Measurements from ENCODE around the gene PSMB8.
"Not testable (repeated sequence)": the region's sequence is repeated elsewhere in the genome, so short reads cannot be mapped to it uniquely, and the experiment has no call there.

Gene PSMB8

DNA sequence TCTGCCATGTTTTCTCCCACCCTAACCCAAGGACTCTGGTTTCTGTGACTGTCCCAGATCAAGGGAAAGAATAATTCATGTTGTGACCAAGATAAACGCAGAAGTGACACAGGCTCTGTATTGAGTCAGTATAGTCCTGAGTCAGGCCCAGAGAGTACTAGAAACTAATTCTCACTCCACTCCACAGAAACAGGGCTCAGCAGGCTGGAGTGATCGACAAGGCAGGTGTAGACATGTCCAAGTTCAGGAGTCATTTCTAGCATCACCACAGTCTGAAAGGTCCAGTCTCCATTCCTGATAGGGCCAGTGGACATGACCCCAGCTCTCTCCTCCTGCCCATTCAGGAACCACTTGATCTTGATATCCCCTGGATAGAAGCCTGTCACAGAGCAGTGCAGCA is 29.7 kb downstream of the PSMB8 start:
- H2AFZ ChIP-seq (ENCODE audit: low read depth, low read length): no peak overlapping the region

GRCh38 chr6:32809171-32809570 is 34.7 kb downstream of the PSMB8 start:
- H3K27me3 ChIP-seq (ENCODE audit: low read depth, low read length): no peaks in the 10 kb centered on the region
- no peak overlapping the region for H3K4me3 ChIP-seq (ENCODE audit: low read length)
- no peak overlapping the region for H3K27ac ChIP-seq (ENCODE audit: low read length)
- H3K36me3 ChIP-seq (replicated peaks; ENCODE audit: low read depth, low read length): peaks cover 3% of the 10 kb centered on the region
- H3K4me1 ChIP-seq (ENCODE audit: low read length): no peaks in the 10 kb centered on the region
- H4K20me1 ChIP-seq (ENCODE audit: insufficient read depth, low read length): no peaks in the 10 kb centered on the region
- no peak overlapping the region for H3K9ac ChIP-seq (ENCODE audit: low read length)
- H3K9me3 ChIP-seq (ENCODE audit: insufficient read depth, low read length): no peaks in the 10 kb centered on the region
- no peak overlapping the region for H3K4me2 ChIP-seq (ENCODE audit: low read length)
- H3K79me2 ChIP-seq (ENCODE audit: low read length): no peaks in the 10 kb centered on the region
- no peak overlapping the region for H2AFZ ChIP-seq (ENCODE audit: low read depth, low read length)
- no peak for TF ChIP-seq EZH2phosphoT487 (IDR thresholded peaks at IDR 0.05; ENCODE audit: low read depth)
- no peak for TF ChIP-seq CTCF (IDR thresholded peaks at IDR 0.05; ENCODE audit: low read depth, low read length)

More for the DNA sequence above, 29.7 kb downstream of the PSMB8 start:
- no peaks in the 10 kb centered on the region for H3K9me3 ChIP-seq (ENCODE audit: insufficient read depth, low read length)
- H3K4me2 ChIP-seq (ENCODE audit: low read length): no peak overlapping the region
- peaks cover 13% of the 10 kb centered on the region for H3K36me3 ChIP-seq (replicated peaks; ENCODE audit: low read depth, low read length)
- no peaks in the 10 kb centered on the region for H3K27me3 ChIP-seq (ENCODE audit: low read depth, low read length)
- no peak overlapping the region for H3K27ac ChIP-seq (ENCODE audit: low read length)
- H4K20me1 ChIP-seq (ENCODE audit: insufficient read depth, low read length): no peaks in the 10 kb centered on the region
- peaks cover 26% of the 10 kb centered on the region for H3K4me1 ChIP-seq (ENCODE audit: low read length)
- no peak overlapping the region for H3K4me3 ChIP-seq (ENCODE audit: low read length)
- TF ChIP-seq EZH2phosphoT487 (IDR thresholded peaks at IDR 0.05; ENCODE audit: low read depth): no peak
- TF ChIP-seq CTCF (IDR thresholded peaks at IDR 0.05; ENCODE audit: low read depth, low read length): no peak
- no peak overlapping the region for H3K9ac ChIP-seq (ENCODE audit: low read length)
- H3K79me2 ChIP-seq (ENCODE audit: low read length): no peaks in the 10 kb centered on the region

- TF ChIP-seq EZH2phosphoT487 (IDR thresholded peaks at IDR 0.05; ENCODE audit: low read depth) (no peak), CTCF (IDR thresholded peaks at IDR 0.05; ENCODE audit: low read depth, low read length) (no peak)
- H3K4me1 ChIP-seq (ENCODE audit: low read length): no peaks in the 10 kb centered on the region
- no peaks in the 10 kb centered on the region for H3K27me3 ChIP-seq (ENCODE audit: low read depth, low read length)
- no peak overlapping the region for H3K9ac ChIP-seq (ENCODE audit: low read length)
- H4K20me1 ChIP-seq (ENCODE audit: insufficient read depth, low read length): no peaks in the 10 kb centered on the region
- no peaks in the 10 kb centered on the region for H3K36me3 ChIP-seq (replicated peaks; ENCODE audit: low read depth, low read length)
- no peaks in the 10 kb centered on the region for H3K79me2 ChIP-seq (ENCODE audit: low read length)
- no peak overlapping the region for H3K27ac ChIP-seq (ENCODE audit: low read length)
- H3K4me2 ChIP-seq (ENCODE audit: low read length): no peak overlapping the region
- no peak overlapping the region for H2AFZ ChIP-seq (ENCODE audit: low read depth, low read length)
- no peaks in the 10 kb centered on the region for H3K9me3 ChIP-seq (ENCODE audit: insufficient read depth, low read length)
- no peak overlapping the region for H3K4me3 ChIP-seq (ENCODE audit: low read length)
These were observed 36.7 kb downstream of the PSMB8 start for GRCh38 chr6:32807020-32807580.

DNA sequence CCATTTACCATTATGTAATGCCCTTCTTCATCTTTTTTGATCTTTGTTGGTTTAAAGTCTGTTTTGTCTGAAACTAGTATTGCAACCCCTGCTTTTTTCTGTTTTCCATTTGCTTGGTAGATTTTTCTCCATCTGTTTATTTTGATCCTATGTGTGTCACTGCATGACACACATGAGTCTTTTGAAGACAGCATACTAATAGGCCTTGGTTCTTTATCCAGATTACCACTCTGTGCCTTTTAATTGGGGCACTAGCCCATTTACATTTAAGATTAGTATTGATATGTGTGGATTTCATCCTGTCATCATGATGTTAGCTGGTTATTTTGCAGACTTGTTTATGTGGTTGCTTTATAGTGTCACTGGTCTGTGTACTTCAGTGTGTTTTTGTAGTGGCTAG is 38.4 kb downstream of the PSMB8 start:
- H2AFZ ChIP-seq (ENCODE audit: low read depth, low read length); H3K27me3 ChIP-seq (ENCODE audit: low read depth, low read length); H3K27ac ChIP-seq (ENCODE audit: low read length); H3K36me3 ChIP-seq (replicated peaks; ENCODE audit: low read depth, low read length); H3K4me3 ChIP-seq (ENCODE audit: low read length); H4K20me1 ChIP-seq (ENCODE audit: insufficient read depth, low read length); H3K4me2 ChIP-seq (ENCODE audit: low read length); H3K9ac ChIP-seq (ENCODE audit: low read length); H3K79me2 ChIP-seq (ENCODE audit: low read length); H3K4me1 ChIP-seq (ENCODE audit: low read length); H3K9me3 ChIP-seq (ENCODE audit: insufficient read depth, low read length): not testable (repeated sequence)

All from OCI-LY3 (cell line).